GM20000 (cell line): ENCODE results near the gene MTMR6.
"Not testable (repeated sequence)": the region's sequence is repeated elsewhere in the genome, so short reads cannot be mapped to it uniquely, and the experiment has no call there.

Experiments
- DNase-seq: peaks from one replicate; pipeline ENCODE4 v3.0.0; 2012; ENCODE audit warnings: low spot score
- TF ChIP-seq, protein P1 (sequence below): IDR thresholded peaks from 2 replicates; pipeline ENCODE4 v1.5.1; 2012; ENCODE audit warnings: mild to moderate bottlenecking, control low read depth; ENCODE audit errors: extremely low read depth, missing control alignments

Gene MTMR6

DNA sequence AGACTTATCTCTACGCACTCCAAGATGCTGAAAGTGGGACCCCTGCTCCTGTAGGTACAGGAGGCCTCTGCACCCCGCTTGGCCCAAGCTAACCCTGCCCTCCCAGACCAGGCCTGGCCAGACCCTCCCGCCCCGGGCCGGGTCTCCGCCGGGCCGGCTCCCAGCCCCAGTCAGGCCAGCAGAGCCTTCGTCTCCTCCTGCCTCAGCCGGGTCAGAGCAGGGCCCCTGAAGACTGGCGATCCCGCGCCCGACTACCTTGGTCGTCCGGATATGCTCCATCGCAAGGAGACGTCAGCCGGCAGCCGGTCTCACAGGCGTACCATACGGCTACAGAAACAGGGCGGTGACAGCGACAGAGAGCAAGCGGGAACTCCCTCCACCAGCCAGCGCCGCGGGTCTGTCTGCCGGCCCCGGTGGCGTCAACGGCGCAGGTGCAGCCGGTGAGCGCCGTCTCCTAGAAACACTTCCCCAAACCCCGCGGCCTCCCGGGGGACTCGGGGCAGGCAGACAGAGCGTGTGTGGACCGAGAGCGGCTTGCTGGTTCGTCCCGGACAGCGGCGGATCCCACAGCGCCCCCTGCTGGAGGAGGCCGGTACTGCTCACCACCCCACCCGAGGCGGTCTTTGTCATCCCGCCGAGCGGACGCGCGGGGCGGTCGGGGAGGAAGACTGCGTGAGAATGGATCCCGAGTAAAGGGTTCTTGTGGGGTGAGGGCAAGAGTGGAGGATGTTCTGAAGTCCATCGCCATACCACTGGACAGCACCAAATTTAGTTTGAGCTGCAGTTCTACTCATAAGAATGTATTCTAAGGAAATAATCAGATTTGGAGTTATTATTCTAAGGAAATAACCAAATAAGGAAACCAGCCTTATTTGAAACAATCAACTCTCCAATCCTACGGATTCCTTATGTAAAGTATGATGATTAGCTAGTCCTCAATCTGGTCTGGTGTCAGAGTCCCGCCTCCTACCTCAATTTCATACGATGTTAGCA lies at the start of gene MTMR6:
MTMR6 (minus strand) TSS at position 520 of the 993 bp plus-strand sequence; CDS start at position 279, 241 bp downstream.
- peak; percentile 93 for DNase-seq

DNA sequence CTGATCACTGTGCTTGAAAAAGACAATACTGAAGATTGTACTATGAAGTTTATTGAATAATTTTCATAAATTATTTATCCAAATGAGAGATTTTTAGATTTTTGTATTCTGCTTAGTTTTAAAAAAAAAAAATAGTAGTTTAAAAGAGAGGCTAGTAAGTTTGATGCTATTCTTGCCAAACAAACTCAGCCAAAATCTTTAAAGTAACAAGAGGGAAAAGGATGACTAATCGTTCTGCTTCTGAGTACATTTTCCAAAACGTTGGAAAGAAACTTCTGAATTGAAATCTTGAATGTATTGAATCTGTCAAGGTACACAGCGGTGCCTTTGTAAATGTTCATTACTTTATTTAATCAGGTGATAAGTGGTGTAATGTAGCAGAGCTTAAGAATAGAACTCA lies 48.6 kb upstream of the MTMR6 start:
- TF ChIP-seq, protein P1, sequence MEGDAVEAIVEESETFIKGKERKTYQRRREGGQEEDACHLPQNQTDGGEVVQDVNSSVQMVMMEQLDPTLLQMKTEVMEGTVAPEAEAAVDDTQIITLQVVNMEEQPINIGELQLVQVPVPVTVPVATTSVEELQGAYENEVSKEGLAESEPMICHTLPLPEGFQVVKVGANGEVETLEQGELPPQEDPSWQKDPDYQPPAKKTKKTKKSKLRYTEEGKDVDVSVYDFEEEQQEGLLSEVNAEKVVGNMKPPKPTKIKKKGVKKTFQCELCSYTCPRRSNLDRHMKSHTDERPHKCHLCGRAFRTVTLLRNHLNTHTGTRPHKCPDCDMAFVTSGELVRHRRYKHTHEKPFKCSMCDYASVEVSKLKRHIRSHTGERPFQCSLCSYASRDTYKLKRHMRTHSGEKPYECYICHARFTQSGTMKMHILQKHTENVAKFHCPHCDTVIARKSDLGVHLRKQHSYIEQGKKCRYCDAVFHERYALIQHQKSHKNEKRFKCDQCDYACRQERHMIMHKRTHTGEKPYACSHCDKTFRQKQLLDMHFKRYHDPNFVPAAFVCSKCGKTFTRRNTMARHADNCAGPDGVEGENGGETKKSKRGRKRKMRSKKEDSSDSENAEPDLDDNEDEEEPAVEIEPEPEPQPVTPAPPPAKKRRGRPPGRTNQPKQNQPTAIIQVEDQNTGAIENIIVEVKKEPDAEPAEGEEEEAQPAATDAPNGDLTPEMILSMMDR: no peak
- DNase-seq: no peak

More for the DNA sequence above, at the start of gene MTMR6:
- TF ChIP-seq, protein P1: peak; percentile 96

DNA sequence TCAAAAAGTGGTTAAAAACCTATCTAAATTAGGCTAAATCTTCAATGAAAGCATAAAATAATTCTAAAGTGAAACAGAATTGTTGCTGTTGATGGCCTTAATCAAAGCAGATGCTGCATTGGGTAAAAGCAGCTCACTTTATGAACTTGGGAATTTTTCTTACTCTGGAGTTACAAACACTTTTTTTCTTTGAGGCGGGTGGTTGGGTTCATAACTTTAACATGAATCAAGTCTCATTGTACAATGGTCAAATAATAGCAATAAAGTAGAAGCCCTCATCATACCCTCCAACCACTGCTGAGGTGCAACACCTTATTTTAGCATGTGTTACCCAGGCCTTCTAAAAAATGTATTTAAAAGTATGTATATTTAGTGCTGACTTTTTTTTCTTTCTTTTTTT lies 43.3 kb upstream of the MTMR6 start:
- TF ChIP-seq, protein P1: no peak
- DNase-seq: no peak

DNA sequence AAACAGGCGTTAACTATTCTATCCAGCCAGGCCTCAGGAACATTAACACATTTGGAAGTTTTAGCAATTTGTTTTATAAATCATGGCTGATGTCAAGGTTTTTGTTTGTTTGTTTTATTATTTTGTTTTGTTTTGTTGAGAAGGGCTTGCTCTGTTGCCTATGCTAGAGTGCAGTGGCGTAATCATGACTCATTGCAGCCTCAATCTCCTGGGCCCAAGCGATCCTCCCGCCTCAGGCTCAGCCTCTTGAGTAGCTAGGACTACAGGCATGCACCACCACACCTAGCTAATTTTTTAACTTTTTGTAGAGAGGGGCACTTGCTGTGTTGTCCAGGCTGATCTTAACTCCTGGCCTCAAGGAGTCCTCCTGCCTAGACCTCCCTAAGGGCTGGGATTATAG lies 42.4 kb upstream of the MTMR6 start:
- no peak for DNase-seq
- TF ChIP-seq, protein P1: no peak

DNA sequence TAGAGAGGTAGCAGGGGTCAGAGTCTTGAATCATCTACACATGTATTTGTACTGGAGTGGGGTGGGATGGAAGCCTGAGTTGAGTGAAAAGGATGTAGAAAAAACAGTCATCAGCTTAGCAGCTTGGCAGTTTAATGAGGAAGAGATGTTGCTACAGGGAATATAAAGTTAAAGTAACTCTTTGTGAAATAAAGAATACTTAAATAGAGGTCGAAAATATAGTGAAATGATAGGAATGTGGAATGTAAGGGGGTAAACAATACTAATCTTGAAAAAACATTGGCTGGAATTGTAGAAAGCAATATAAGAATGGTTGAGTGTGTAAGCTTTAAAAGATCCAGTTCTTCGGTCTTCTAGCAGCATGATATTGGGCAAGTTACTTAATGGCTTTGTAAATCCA lies 36.8 kb upstream of the MTMR6 start:
- DNase-seq: no peak
- TF ChIP-seq, protein P1: no peak

DNA sequence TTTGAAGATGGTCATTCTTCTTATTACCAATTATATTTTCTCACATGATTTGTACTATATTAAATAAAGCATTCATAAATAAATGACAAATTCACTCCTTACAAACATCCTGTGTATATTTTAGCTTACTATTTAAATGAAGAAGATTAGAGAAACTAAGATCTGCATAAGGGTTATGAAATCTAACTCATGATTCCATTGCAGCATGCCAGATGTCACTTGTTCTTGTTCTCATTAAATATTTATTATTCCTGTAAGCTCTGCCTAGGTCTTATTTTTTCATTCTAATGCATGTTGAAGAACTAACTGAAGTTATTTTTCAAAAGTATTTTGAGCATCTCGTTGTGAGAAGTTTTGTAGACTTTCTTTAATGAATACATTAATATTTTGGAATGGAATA lies 32.5 kb upstream of the MTMR6 start:
- DNase-seq: no peak
- TF ChIP-seq, protein P1: no peak

DNA sequence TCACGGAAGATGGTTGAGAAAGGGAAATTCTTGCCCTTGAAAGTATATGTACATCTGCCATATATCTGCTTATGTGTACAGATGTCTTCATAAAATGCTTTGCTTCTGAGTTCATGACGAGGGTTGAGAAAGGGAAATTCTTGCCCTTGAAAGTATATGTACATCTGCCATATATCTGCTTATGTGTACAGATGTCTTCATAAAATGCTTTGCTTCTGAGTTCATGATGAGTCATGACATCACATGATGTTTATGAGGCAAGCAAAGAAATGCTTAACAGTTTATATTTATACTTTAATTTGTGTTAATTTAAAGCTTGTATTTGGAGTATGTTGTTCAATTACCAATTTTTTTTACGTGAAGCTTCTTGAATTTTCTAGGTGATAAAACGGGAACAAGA lies 31.7 kb upstream of the MTMR6 start:
- not testable (repeated sequence) for DNase-seq

DNA sequence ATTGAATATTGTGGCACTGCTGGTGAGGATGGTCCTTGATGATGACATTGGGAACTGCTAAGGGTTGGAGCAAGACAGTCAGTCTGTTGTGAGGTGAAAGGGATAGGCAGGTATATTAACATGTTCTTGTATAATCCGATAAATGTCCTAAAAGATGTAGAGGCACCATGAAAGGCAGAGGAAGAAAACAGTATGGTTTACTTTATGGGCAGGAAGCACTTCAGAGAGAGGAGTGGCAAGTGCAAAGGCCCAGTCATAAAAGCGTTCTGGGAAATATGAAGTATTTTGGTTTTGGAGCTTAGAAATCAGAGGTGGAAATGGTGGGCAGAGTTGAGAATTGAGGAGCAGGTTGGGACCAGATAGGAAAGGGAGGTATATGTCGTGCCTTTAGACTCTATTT lies 23.6 kb upstream of the MTMR6 start:
- DNase-seq: no peak
- TF ChIP-seq, protein P1: no peak
